Heart left ventricle (tissue), 13 donors: ENCODE data around the gene MTCH1.

Experiments used
- POLR2A ChIP-seq, 2 donors: fragments of 450-650 bp; IDR thresholded peaks; one replicate each; pipeline ENCODE4 v1.6.1; 2017; ENCODE audit warnings: antibody characterized with exemption in 2 of 2, mild to moderate bottlenecking in 2 of 2, moderate library complexity in 2 of 2
- TF ChIP-seq, protein P1 (sequence below), 12 donors: fragments of 200-600 bp; sonication (generic) in 4 of 12; IDR thresholded peaks; one replicate each; pipeline versions ENCODE4 v1.5.0 to v1.8.0; 2018 to 2022; ENCODE audit warnings: antibody characterized with exemption in 12 of 12, mild to moderate bottlenecking in 5 of 12
- donor health status: ischemic (EF 13 %, LVEDD 7.1; RV severe dilation, severe dysfunction).
- donor health status: DM: no; HTN: yes; CAD: no.
- donor health status: DM: no; HTN: no; CAD: no.
- donor health status: ischemic (EF 25% LVEDD 6.9; RV normal size, moderate dysfunction).
- donor health status: ischemic (EF 25% LVEDD 5.7; RV mildly dilated, moderate dysfunction).
- donor health status: ischemic (EF 35%, LVEDD 5.7; RV mildly dilated, moderate dysfunction).
- donor health status: nonischemic (EF 11% LVEDD 7.7; RV severe dilation, severe dysfunction).
- donor health status: DM: yes; HTN: yes; CAD: no.
- donor health status: PGD.
- donor health status: ischemic (EF 29% LVEDD 5.4; RV normal size, mild dysfunction).
- donor health status: nonischemic (EF 23%, LVEDD 6.1; RV moderate dilation, normal function).

DNA sequence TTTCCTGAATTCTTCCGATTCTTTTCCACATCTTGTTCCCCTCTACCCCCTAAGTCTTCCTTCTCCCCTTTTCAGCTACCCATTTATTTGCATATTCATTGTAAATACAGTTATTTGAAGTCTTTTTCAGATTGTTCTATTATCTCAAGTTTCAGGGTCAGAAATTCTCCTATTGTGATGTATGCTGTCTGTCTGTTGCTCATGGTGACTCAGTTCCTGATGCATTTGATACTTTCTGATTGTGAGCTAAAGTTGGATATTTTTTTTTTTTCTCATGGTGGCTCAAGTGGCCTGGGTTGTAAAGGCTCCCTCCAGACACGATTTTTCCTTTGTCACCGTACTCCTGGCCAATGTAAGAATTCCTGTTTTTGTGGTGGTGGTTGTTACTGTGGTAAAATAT, 36.4 kb downstream of the MTCH1 start:
- TF ChIP-seq, protein P1, sequence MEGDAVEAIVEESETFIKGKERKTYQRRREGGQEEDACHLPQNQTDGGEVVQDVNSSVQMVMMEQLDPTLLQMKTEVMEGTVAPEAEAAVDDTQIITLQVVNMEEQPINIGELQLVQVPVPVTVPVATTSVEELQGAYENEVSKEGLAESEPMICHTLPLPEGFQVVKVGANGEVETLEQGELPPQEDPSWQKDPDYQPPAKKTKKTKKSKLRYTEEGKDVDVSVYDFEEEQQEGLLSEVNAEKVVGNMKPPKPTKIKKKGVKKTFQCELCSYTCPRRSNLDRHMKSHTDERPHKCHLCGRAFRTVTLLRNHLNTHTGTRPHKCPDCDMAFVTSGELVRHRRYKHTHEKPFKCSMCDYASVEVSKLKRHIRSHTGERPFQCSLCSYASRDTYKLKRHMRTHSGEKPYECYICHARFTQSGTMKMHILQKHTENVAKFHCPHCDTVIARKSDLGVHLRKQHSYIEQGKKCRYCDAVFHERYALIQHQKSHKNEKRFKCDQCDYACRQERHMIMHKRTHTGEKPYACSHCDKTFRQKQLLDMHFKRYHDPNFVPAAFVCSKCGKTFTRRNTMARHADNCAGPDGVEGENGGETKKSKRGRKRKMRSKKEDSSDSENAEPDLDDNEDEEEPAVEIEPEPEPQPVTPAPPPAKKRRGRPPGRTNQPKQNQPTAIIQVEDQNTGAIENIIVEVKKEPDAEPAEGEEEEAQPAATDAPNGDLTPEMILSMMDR (IDR thresholded peaks at IDR 0.05) = no peak
- TF ChIP-seq POLR2A (IDR thresholded peaks at IDR 0.05) = no peak
